Measurements from ENCODE around the gene SIPA1L3. TPM values are rescaled to one million over a fixed set of nuclear protein-coding genes. Genes with fewer than 3 reads are reported as not detected.

The SIPA1L3 gene
- total and polyA plus RNA-seq, 10 of the 15 experiments (the other 5 are each of a cell fraction or from before 2014, with no cell fraction given) = 0.24 to 66.2 (median 19.1) TPM

- TF ChIP-seq BMI1 (IDR thresholded peaks at IDR 0.05; ENCODE audit: borderline replicate concordance) (no peak), YBX1 (IDR thresholded peaks at IDR 0.05) (no peak), EP300 (IDR thresholded peaks at IDR 0.05; ENCODE audit: borderline replicate concordance in 1 of 2, control insufficient read depth in 1 of 2, low read depth in 2 of 2, low read length in 2 of 2) (no peak)
Observed at GRCh38 chr19:38194061-38194701, 287.2 kb downstream of the SIPA1L3 start (continued).

DNA sequence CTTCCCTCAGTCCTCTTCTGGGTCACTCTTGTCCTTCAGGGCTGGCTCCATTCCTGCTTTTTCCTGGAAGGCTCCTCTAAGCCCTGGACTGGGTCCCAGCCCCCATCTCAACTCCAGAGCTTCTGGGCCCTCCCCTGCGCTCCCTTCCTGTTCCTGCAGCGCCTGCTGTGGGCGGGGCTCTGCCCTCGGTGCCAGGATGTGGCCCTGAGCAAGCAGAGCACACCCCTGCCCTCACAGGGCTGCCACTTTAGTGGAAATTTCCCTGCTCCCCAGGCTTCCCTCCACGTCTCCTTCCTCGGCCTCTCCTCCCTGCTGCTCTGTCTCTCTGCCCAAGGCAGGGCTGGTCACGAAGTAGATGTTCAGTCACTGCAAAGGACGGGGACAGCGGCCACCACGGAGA, 288.2 kb downstream of the SIPA1L3 start:
- Histone ChIP-seq H3K79me2 (ENCODE audit: control insufficient read depth, insufficient read depth, low read length) (no peaks in the 10 kb centered on the region), H4K20me1 (ENCODE audit: control insufficient read depth, insufficient read depth) (no peaks in the 10 kb centered on the region), H3K9ac (ENCODE audit: control insufficient read depth, insufficient read depth, low read length) (no peak overlapping the region), H3K4me1 (ENCODE audit: control insufficient read depth, insufficient read depth, low read length) (no peaks in the 10 kb centered on the region), H3K36me3 (ENCODE audit: control insufficient read depth in 2 of 2, insufficient read depth in 2 of 2, low read length in 1 of 2) (peaks cover 18 to 19% of the 10 kb centered on the region in 2 experiments), H3K27me3 (replicated peaks in 1 of 2; ENCODE audit: control insufficient read depth in 2 of 2, insufficient read depth in 2 of 2, low read length in 1 of 2) (no peaks in the 10 kb centered on the region), H3K4me3 (no peak overlapping the region), H2AFZ (ENCODE audit: control insufficient read depth, low read depth, low read length) (no peak overlapping the region), H3K4me2 (ENCODE audit: control insufficient read depth, insufficient read depth) (no peak overlapping the region), H3K27ac (ENCODE audit: control insufficient read depth, insufficient read depth) (no peak overlapping the region), H3K9me3 (replicated peaks; ENCODE audit: control insufficient read depth, insufficient read depth, low read length) (no peaks in the 10 kb centered on the region)
- BruUV-seq (replicated peaks) = no TSS peak
- 91% methylated on average over 10 of the region's 10 CpGs for WGBS (ENCODE audit: insufficient coverage, insufficient replicate concordance, low lambda C conversion rate, missing lambda C conversion rate)
- intact Hi-C loops (cut with micrococcal nuclease; ENCODE audit: unreplicated experiment) = no loop called here
- POLR2A ChIA-PET = no interaction called here
- in situ Hi-C loops (cut with MboI) = no loop called here
- TF ChIP-seq BCL3 (IDR thresholded peaks at IDR 0.05; ENCODE audit: borderline replicate concordance, insufficient read depth, low read depth, low read length, poor library complexity, severe bottlenecking) = no peak
- no peak for TF ChIP-seq ATF7 (IDR thresholded peaks at IDR 0.05; ENCODE audit: low read depth)
- no peak for TF ChIP-seq KLF5 (IDR thresholded peaks at IDR 0.05; ENCODE audit: partially characterized antibody)
- TF ChIP-seq NFYA (IDR thresholded peaks at IDR 0.05; ENCODE audit: borderline replicate concordance, low read depth, low read length) = no peak
- TF ChIP-seq RAD51 (IDR thresholded peaks at IDR 0.05) = no peak
- no peak for TF ChIP-seq RB1 (IDR thresholded peaks at IDR 0.05; ENCODE audit: borderline replicate concordance)
- 0 out of 2 replicates have a peak, but pooled peaks have one; percentile 15 for TF ChIP-seq POLR2A (IDR thresholded peaks at IDR 0.05; ENCODE audit: low read depth, low read length)
- no peak for TF ChIP-seq ZNF274 (IDR thresholded peaks at IDR 0.05; ENCODE audit: insufficient read depth, insufficient read length)
- TF ChIP-seq ZZZ3 (IDR thresholded peaks at IDR 0.05; ENCODE audit: control insufficient read depth, insufficient read length, low read depth) = no peak
- FAIRE-seq = no peak
- no peak for ATAC-seq
- DNase-seq (ENCODE audit: low read depth, low spot score) = no peak
- RAD21 ChIA-PET (ENCODE audit: unreplicated experiment) = no interaction called here
- SMC1A ChIA-PET (ENCODE audit: uncharacterized antibody, unreplicated experiment) = no interaction called here
- CTCF ChIA-PET = no interaction called here

Data from GM12878 (cell line).